Rectal smooth muscle tissue (tissue), 1 donor: ENCODE results near the gene MAN1B1.

ENCODE experiments used
- H3K27ac ChIP-seq: one replicate; pipeline ENCODE4 v1.7.0; 2013; ENCODE audit warnings: low read depth, low read length, inconsistent platforms
- H3K27me3 ChIP-seq: one replicate; pipeline ENCODE4 v1.7.0; 2013; ENCODE audit warnings: low read length; ENCODE audit not compliant: control insufficient read depth, insufficient read depth
- H3K36me3 ChIP-seq: one replicate; pipeline ENCODE4 v1.7.0; 2013; ENCODE audit warnings: low read length; ENCODE audit not compliant: control insufficient read depth, insufficient read depth
- H3K4me1 ChIP-seq: one replicate; pipeline ENCODE4 v1.7.0; 2013; ENCODE audit warnings: low read length; ENCODE audit not compliant: control insufficient read depth, insufficient read depth
- H3K4me3 ChIP-seq: one replicate; pipeline ENCODE4 v1.7.0; 2013; ENCODE audit warnings: low read length
- H3K9ac ChIP-seq: one replicate; pipeline ENCODE4 v1.7.0; 2013; ENCODE audit warnings: low read length

The MAN1B1 gene

GRCh38 chr9:137149363-137149762, 62.6 kb downstream of the MAN1B1 start:
- no peaks in the 10 kb centered on the region for H3K4me1 ChIP-seq
- H3K27ac ChIP-seq = no peak overlapping the region
- H3K9ac ChIP-seq = no peak overlapping the region
- no peaks in the 10 kb centered on the region for H3K36me3 ChIP-seq
- no peak overlapping the region for H3K4me3 ChIP-seq
- peaks cover 11% of the 10 kb centered on the region for H3K27me3 ChIP-seq

DNA sequence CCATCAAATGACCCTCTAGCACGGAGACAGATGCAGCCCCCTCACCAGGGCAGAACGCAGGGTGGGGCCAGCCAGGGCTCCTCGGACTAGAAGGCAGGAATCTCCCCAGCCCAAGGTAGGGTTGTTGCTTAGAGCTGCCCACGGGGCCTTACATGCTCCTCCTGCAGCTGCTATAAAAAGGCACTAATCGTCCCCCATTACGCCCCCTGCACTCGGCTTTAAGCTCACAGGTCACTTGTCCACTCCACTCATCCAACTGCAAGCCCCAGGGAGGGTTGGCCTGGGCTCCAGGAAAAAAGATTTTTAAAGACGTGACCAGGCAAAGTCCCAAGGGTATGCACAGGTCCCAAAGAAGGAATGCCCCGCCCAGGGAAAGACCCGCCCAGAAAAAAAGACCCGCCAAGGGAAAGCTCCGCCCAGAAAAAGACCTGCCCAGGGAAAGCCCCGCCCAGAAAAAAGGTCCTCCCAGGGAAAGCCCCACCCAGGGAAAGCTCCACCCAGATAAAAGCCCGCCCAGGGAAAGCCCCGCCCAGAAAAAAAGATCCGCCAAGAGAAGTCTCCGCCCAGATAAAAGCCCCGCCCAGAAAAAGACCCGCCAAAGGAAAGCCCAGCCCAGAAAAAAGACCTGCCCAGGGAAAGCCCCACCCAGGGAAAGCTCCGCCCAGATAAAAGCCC, 63.3 kb downstream of the MAN1B1 start:
- Histone ChIP-seq H3K9ac (no peak overlapping the region), H3K4me1 (no peaks in the 10 kb centered on the region), H3K36me3 (no peaks in the 10 kb centered on the region), H3K27me3 (peaks cover 11% of the 10 kb centered on the region), H3K27ac (no peak overlapping the region), H3K4me3 (no peak overlapping the region)

GRCh38 chr9:137150617-137151457, 64.1 kb downstream of the MAN1B1 start:
- H3K27me3 ChIP-seq = peaks cover 11% of the 10 kb centered on the region

DNA sequence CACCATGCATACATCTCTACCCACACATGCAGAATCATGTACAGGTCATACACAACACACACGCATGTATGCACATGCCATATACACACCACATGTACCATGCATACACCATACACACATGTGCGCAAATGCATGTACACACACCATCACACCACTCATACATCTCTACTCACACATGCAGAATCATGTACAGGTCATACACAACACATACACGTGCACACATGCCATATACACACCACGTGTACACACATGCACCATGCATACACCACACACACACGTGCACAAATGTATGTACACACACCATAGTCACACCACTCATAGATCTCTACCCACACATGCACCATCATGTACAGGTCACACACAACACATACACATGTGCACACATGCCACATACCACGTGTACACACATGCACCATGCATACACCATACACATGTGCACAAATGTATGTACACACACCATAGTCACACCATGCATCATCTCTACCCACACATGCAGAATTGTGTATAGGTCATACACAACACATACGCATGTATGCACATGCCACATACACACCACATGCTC, 66.1 kb downstream of the MAN1B1 start:
- Histone ChIP-seq H3K4me3 (no peak overlapping the region), H3K36me3 (no peaks in the 10 kb centered on the region), H3K27me3 (peaks cover 17% of the 10 kb centered on the region), H3K9ac (no peak overlapping the region), H3K4me1 (no peaks in the 10 kb centered on the region), H3K27ac (no peak overlapping the region)

More at GRCh38 chr9:137150617-137151457, 64.1 kb downstream of the MAN1B1 start:
- Histone ChIP-seq H3K4me1 (no peaks in the 10 kb centered on the region), H3K9ac (no peak overlapping the region), H3K4me3 (no peak overlapping the region), H3K27ac (no peak overlapping the region), H3K36me3 (no peaks in the 10 kb centered on the region)

DNA sequence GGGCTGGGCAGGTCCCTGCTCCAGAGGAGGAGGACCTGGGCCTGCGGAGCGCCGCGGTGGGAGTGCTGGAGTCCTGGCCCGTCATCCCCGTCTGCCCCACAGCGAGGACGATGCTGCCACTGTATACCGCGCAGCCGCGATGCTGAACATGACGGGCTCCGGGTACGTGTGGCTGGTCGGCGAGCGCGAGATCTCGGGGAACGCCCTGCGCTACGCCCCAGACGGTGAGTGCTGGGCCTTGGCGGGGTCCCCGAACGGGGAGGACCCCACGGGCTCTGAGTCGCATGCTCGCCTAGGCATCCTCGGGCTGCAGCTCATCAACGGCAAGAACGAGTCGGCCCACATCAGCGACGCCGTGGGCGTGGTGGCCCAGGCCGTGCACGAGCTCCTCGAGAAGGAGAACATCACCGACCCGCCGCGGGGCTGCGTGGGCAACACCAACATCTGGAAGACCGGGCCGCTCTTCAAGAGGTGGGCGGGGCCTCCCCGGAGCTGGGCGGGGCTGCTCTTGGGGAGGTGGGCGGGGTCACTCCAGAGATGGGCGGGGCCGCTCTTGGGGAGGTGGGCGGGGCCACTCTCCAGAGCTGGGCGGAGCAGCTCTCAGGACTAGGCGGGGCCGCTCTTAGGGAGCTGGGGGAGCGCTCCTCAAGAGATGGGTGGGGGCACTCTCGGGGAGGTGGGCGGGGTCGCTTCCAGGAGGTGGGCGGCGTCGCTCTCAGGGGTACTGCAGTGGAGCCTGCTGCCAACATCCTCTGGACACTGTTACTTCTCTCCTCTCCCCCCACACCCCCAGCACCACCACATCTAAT, 70.0 kb downstream of the MAN1B1 start:
- H3K9ac ChIP-seq = no peak overlapping the region
- no peaks in the 10 kb centered on the region for H3K4me1 ChIP-seq
- no peak overlapping the region for H3K27ac ChIP-seq
- peaks cover 32% of the 10 kb centered on the region for H3K27me3 ChIP-seq
- no peaks in the 10 kb centered on the region for H3K36me3 ChIP-seq
- peak overlapping the region; percentile 34 for H3K4me3 ChIP-seq

DNA sequence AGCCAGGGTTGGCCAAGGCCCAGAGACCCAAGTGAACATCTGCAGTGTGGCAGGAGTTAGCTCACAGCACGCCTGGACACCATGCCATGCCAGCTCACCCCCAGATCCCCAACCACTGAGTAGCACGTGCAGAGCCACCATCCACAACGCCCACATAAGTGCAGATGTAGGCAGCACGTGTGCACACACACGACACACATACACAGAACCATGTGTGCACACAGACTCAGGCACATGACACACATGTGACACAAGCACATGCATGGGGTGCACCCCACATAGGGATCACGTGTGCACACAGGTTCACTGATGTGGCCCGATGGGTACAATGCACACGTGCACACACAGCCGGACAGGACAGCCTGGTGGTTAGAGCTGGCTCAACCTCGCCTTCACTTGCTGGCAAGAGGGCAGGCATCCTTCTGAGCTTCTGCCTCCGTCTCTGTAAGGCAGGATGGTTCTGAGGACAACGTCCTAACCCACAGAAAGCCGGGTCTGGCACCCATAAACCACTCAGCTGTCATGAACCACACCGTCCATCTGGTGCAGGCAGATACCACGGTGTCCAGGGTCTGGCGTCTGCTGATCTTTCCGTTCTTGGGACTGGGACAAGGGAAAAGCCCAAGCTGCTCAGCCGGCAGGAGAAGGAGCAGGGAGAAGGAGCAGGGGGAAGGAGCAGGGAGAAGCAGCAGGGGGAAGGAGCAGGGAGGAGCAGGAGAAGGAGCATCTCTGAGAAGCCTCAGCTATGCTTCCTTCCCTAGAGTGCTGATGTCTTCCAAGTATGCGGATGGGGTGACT, 71.0 kb downstream of the MAN1B1 start:
- H3K36me3 ChIP-seq = no peaks in the 10 kb centered on the region
- no peaks in the 10 kb centered on the region for H3K4me1 ChIP-seq
- H3K4me3 ChIP-seq = no peak overlapping the region
- no peak overlapping the region for H3K9ac ChIP-seq
- no peak overlapping the region for H3K27ac ChIP-seq
- peaks cover 36% of the 10 kb centered on the region for H3K27me3 ChIP-seq

DNA sequence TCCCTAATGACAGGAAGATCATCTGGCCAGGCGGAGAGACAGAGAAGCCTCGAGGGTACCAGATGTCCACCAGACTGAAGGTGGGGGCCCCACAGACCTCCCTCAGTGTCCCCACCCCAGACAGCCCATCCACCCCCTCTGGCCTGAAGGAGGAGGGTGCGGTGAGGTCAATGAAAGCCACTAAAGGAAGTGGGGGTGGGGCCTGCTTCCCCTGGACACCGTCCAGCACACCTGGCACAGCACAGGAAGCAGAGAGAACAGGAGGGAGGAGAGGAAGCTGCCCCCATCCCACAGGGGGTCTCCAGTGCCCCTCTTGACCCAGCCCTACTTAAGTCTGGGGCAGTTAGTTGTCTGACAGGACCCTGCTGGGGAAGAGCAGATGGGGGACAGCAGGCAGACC, 71.8 kb downstream of the MAN1B1 start:
- H3K27ac ChIP-seq = no peak overlapping the region
- H3K27me3 ChIP-seq = peaks cover 43% of the 10 kb centered on the region
- H3K4me3 ChIP-seq = no peak overlapping the region
- no peaks in the 10 kb centered on the region for H3K4me1 ChIP-seq
- no peaks in the 10 kb centered on the region for H3K36me3 ChIP-seq
- H3K9ac ChIP-seq = no peak overlapping the region
